Breast epithelium (tissue), 4 donors: Measurements from ENCODE around the gene RHD. TPM values are rescaled to one million over a fixed set of nuclear protein-coding genes. Genes with fewer than 3 reads are reported as not detected.

Experiments used
- DNase-seq, 2 donors: peaks; one replicate each; pipeline ENCODE4 v3.0.0-alpha.2; 2019; ENCODE audit warnings: low spot score in 2 of 2
- H3K27ac ChIP-seq, 2 donors: fragments of 200-600 bp; sonication (generic) in 1 of 2; one replicate each; pipeline ENCODE4 v1.5.1; 2016 to 2019; ENCODE audit warnings: mild to moderate bottlenecking in 1 of 2
- H3K27me3 ChIP-seq, 2 donors: fragments of 200-600 bp; sonication (generic) in 1 of 2; one replicate each; pipeline versions ENCODE4 v1.5.1 to v1.6.0; 2017 to 2019; ENCODE audit warnings: control low read depth in 1 of 2, mild to moderate bottlenecking in 1 of 2
- H3K36me3 ChIP-seq: fragments of 200-600 bp; one replicate; pipeline ENCODE4 v1.5.1; 2019
- H3K4me1 ChIP-seq, 2 donors: fragments of 200-600 bp; sonication (generic); one replicate each; pipeline ENCODE4 v1.5.1; 2016 to 2019; ENCODE audit warnings: control low read depth in 1 of 2
- H3K4me3 ChIP-seq, 3 donors: fragments of 200-600 bp; sonication (generic); 1 replicate in 2 of 3; 2 replicates in 1 of 3; pipeline ENCODE4 v1.5.1; 2016 to 2019; ENCODE audit warnings: mild to moderate bottlenecking in 3 of 3, moderate library complexity in 2 of 3
- H3K9me3 ChIP-seq, 2 donors: fragments of 200-600 bp; sonication (generic) in 1 of 2; one replicate each; pipeline ENCODE4 v1.5.1; 2016 to 2019; ENCODE audit warnings: control low read depth in 1 of 2
- POLR2A ChIP-seq: fragments of 450-650 bp; IDR thresholded peaks from one replicate; pipeline ENCODE4 v1.6.1; 2016; ENCODE audit warnings: antibody characterized with exemption, mild to moderate bottlenecking, moderate library complexity
- POLR2AphosphoS5 ChIP-seq, 3 donors: sonication (generic); formaldehyde crosslinking; IDR thresholded peaks; one replicate each; pipeline ENCODE4 v1.6.1; 2017; ENCODE audit warnings: antibody characterized with exemption in 3 of 3
- intact Hi-C: fragments of 100-400 bp; cut with DNase I; formaldehyde crosslinking; loops from one replicate; pipeline ENCODE4 v1.15.1; 2023; ENCODE audit warnings: low total_unique reads
- total RNA-seq, 3 donors: library from RNA; depleted of rRNA; stranded (reverse); fragments of >200 nt; gene quantifications; one replicate each; pipeline ENCODE4 v1.1.0, GENCODE V29; 2016
- TF ChIP-seq, protein P1 (sequence below), 3 donors: fragments of 450-650 bp; IDR thresholded peaks; one replicate each; pipeline ENCODE4 v1.5.1; 2016 to 2017; ENCODE audit warnings: antibody characterized with exemption in 3 of 3, mild to moderate bottlenecking in 3 of 3, moderate library complexity in 3 of 3

The RHD gene
- total RNA-seq, 3 donors from 2014 or later, result not detected

DNA sequence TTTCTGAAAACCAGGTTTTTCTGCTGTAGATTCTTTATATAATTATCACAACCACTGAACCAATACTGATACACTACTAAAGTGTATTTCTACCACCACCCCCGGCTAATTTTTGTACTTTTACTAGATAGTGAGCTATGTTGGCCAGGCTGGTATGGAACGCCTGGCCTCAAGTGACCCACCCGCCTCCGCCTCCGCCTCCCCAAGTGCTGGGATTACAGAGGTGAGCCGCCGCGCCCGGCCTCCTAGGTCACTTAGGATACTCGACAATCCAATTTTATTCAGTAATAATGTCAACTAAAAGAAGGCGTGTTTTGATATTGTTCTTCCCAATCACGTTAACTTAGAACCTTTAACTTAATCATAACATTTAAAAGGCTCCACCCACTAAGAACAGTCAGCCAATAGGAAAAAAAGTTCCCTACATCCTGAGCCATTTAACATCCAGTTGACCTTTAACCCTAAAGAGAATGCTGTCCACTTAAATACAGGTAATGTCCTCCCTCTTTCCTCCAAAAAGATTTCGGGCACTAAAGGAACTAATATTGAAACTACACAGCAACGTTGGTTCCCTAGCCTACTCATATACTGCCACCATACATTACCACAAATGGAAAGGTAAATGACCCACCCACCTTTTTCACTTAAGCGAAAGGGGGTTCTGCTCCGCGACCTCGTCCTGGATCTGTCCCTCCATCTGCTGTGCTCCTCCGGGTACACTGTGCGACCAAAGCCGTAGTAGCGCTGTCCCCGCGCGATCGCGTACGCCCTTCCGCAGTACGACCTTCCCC, 26.3 kb upstream of the RHD start:
- Histone ChIP-seq H3K9me3 (no peaks in the 10 kb centered on the region), H3K36me3 (peaks cover 4% of the 10 kb centered on the region), H3K27ac (peak overlapping the region; percentile 98 to 99), H3K27me3 (no peaks in the 10 kb centered on the region), H3K4me1 (peaks cover 0 to 18% of the 10 kb centered on the region in 2 donors), H3K4me3 (peak overlapping the region; percentile 78 to 97 (median 85))
- TF ChIP-seq POLR2AphosphoS5 (IDR thresholded peaks at IDR 0.05) (no peak), POLR2A (no peak)
- TF ChIP-seq, protein P1, sequence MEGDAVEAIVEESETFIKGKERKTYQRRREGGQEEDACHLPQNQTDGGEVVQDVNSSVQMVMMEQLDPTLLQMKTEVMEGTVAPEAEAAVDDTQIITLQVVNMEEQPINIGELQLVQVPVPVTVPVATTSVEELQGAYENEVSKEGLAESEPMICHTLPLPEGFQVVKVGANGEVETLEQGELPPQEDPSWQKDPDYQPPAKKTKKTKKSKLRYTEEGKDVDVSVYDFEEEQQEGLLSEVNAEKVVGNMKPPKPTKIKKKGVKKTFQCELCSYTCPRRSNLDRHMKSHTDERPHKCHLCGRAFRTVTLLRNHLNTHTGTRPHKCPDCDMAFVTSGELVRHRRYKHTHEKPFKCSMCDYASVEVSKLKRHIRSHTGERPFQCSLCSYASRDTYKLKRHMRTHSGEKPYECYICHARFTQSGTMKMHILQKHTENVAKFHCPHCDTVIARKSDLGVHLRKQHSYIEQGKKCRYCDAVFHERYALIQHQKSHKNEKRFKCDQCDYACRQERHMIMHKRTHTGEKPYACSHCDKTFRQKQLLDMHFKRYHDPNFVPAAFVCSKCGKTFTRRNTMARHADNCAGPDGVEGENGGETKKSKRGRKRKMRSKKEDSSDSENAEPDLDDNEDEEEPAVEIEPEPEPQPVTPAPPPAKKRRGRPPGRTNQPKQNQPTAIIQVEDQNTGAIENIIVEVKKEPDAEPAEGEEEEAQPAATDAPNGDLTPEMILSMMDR (IDR thresholded peaks at IDR 0.05), result no peak
- intact Hi-C loops, result loop anchor here (5.0 kb wide), 1 partner anchor 586 kb away; no protein-coding TSS in a partner anchor
- DNase-seq, result no peak

DNA sequence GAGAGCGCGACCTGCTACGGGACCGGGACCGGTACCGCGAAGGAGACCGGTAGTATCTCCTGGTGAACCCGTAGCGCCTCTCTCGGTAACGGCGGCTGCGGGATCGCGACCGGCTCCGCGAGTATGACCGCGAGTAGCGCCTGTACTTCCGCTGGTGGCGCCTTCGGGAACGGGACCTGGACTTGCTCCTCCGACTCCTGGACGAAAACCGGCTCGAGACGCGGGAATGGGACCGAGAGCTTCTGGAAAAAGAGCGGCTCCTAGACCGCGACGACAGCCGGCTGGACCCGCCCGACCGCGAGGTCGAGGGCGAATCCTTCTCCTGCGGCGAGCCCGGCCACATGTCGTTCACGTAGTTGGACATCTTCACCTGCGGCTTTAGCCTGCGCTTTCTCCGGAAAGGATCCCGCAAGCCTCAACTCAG, 25.7 kb upstream of the RHD start:
- intact Hi-C loops, result loop anchor here (5.0 kb wide), 1 partner anchor 586 kb away; no protein-coding TSS in a partner anchor
- peaks cover 0 to 18% of the 10 kb centered on the region in 2 donors for H3K4me1 ChIP-seq
- H3K27ac ChIP-seq, result peak overlapping the region; percentile 98 to 99
- peak overlapping the region; percentile 78 to 97 (median 85) for H3K4me3 ChIP-seq
- TF ChIP-seq POLR2AphosphoS5 (IDR thresholded peaks at IDR 0.05), result peak in 1 of 3 donors; percentile 24
- TF ChIP-seq, protein P1 (IDR thresholded peaks at IDR 0.05), result no peak
- H3K27me3 ChIP-seq, result no peaks in the 10 kb centered on the region
- no peaks in the 10 kb centered on the region for H3K9me3 ChIP-seq
- peak in 1 of 2 donors; percentile 60 for DNase-seq
- peaks cover 4% of the 10 kb centered on the region for H3K36me3 ChIP-seq

DNA sequence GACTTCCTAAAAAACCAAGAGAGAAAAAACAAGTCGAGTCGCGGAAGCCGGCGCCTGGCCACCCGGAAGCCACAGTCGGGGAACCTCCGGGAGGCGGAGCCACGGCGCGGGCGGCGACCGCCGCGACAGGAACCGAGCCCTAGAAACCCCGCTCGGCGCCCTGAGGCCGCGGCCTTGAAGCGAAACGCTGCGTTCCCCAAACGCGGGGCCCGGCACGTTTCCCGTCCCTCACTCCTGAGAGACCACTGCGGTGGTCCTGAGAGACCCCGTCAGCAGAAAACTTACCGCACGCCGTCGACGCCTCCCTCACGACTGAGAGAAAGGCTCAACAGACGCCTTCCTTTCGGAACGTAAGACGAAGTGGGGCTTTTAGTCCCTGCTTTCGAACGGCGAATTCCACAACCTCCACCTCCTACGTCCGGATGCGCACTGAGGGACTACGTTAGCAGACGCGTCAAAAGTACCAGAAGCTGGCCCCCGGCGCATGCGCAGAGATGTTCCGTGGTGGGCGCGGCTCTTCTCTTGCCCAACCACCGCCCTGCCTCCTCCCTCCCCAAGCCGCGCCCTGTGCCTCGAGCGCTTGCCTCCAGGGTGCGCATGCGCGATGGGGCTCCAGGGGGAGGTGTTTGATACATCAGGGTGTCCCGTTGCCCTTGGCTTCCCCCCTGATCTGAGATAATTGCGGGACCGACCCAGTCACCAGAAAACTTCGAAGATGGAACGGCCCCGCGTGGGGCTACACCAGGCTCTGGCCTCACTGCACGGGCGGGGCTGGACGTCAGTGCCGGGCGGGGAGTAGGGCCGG, 25.1 kb upstream of the RHD start, which contains the start of gene RSRP1:
Gene RSRP1 (minus strand): TSS at position 431 of the 805 bp plus-strand sequence. CDS start 491 bp downstream, outside the sequence.
- no peaks in the 10 kb centered on the region for H3K9me3 ChIP-seq
- intact Hi-C loops, result loop anchor here (5.0 kb wide), 1 partner anchor 585 kb away; no protein-coding TSS in a partner anchor

DNA sequence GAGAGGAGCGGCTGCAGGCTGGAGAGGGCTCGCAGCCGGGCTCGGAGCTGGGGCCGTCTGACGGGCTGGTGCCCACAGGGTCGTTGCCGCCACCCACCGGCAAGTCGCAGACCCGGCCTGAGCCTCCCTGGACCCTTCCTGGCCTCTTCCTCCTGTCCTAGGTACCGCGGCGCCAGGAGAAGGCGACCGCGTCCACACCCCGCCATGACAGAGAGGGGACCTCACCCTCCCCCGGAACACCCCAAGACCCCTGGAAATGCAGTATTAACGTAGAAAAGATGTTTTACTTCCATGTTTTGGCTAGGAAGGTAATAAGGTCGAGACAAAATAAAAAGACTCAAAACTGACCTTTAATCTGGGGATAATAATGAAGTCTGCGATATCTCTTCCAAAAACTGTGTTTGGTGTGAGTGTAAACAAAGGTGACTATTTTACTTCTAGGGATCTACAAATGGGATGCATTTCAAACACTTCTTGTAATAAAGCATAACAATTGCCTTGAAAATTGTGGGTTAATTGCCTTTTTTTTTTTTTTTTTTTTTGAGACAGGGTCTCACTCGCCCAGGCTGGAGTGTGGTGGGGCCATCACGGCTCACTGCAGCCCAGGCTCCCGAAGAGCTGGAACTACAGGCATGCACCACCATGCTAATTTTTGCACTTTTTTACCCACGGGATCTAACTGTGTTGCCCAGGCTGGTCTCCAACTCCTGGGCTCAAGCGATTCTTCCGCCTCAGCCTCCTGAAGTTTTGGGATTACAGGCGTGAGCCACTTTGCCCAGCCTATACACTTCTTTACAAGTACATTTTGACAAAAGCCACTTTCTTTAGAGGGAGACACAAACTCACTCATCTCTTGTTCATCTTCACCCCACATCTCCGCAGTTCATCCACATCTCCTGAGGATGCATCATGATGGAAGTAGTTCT, 24.2 kb upstream of the RHD start:
- peak overlapping the region; percentile 78 to 97 (median 85) for H3K4me3 ChIP-seq
- DNase-seq, result no peak
- TF ChIP-seq POLR2AphosphoS5 (IDR thresholded peaks at IDR 0.05), result no peak
- TF ChIP-seq POLR2A, result no peak
- TF ChIP-seq, protein P1 (IDR thresholded peaks at IDR 0.05), result no peak
- intact Hi-C loops, result loop anchor here (5.0 kb wide), 1 partner anchor 584 kb away; no protein-coding TSS in a partner anchor
- H3K9me3 ChIP-seq, result no peaks in the 10 kb centered on the region
- no peaks in the 10 kb centered on the region for H3K27me3 ChIP-seq
- peak overlapping the region; percentile 98 to 99 for H3K27ac ChIP-seq
- peaks cover 4% of the 10 kb centered on the region for H3K36me3 ChIP-seq
- peaks cover 0 to 18% of the 10 kb centered on the region in 2 donors for H3K4me1 ChIP-seq

More for the DNA sequence above, 25.1 kb upstream of the RHD start, which contains the start of gene RSRP1:
- H3K36me3 ChIP-seq, result peaks cover 4% of the 10 kb centered on the region
- peak within 1 kb of the TSS; percentile 78 to 97 (median 85) for H3K4me3 ChIP-seq
- peak; percentile 100 for TF ChIP-seq POLR2AphosphoS5 (IDR thresholded peaks at IDR 0.05)
- peak; percentile 99 for TF ChIP-seq POLR2A
- TF ChIP-seq, protein P1 (IDR thresholded peaks at IDR 0.05), result peak in 2 of 3 donors; percentile 8 to 24
- peak; percentile 97 to 99 for DNase-seq
- H3K4me1 ChIP-seq, result peaks cover 0 to 18% of the 10 kb centered on the region in 2 donors
- H3K27ac ChIP-seq, result peak within 1 kb of the TSS; percentile 98 to 99
- no peaks in the 10 kb centered on the region for H3K27me3 ChIP-seq
